ENCODE measurements around the gene ITGA8.

GRCh38 chr10:15720635-15721287, 1.0 kb upstream of the ITGA8 start:
- TF ChIP-seq ETV6 (CRISPR knock-in tag; conservative IDR thresholded peaks at IDR 0.05) (no peak), ISL2 (CRISPR knock-in tag; IDR thresholded peaks at IDR 0.05) (no peak), MYC (CRISPR knock-in tag; IDR thresholded peaks at IDR 0.05; ENCODE audit: borderline replicate concordance) (no peak), ZNF274 (CRISPR knock-in tag; IDR thresholded peaks at IDR 0.05) (no peak), ZSCAN20 (CRISPR knock-in tag; IDR thresholded peaks at IDR 0.05; ENCODE audit: borderline replicate concordance) (no peak)

Data from HepG2 (cell line).